Endodermal cell (in vitro differentiated cells): Measurements from ENCODE around the gene SCAPER. TPM values are rescaled to one million over a fixed set of nuclear protein-coding genes. Genes with fewer than 3 reads are reported as not detected.

Experiments used
- DNase-seq: peaks from one replicate; pipeline ENCODE4 v3.0.0-alpha.2; 2017
- H3K27ac ChIP-seq: 2 replicates; pipeline ENCODE4 v1.5.1; 2013; ENCODE audit warnings: mild to moderate bottlenecking, low read depth, low read length, moderate library complexity
- H3K27me3 ChIP-seq: 2 replicates; pipeline ENCODE4 v1.6.1; 2013; ENCODE audit warnings: mild to moderate bottlenecking, low read length, moderate library complexity; ENCODE audit not compliant: insufficient read depth, control insufficient read depth, poor library complexity, severe bottlenecking
- H3K36me3 ChIP-seq: 2 replicates; pipeline ENCODE4 v1.7.0; 2013; ENCODE audit warnings: mild to moderate bottlenecking, low read length, moderate library complexity; ENCODE audit not compliant: control insufficient read depth, insufficient read depth
- H3K4me1 ChIP-seq: one replicate; pipeline ENCODE4 v1.7.0; 2013; ENCODE audit warnings: low read length; ENCODE audit not compliant: control insufficient read depth, insufficient read depth
- H3K4me3 ChIP-seq: 2 replicates; pipeline ENCODE4 v1.5.1; 2013; ENCODE audit warnings: mild to moderate bottlenecking, low read length, moderate library complexity
- H3K9ac ChIP-seq: 2 replicates; pipeline ENCODE4 v1.6.1; 2013; ENCODE audit warnings: mild to moderate bottlenecking, low read length, moderate library complexity; ENCODE audit not compliant: poor library complexity, severe bottlenecking; ENCODE audit errors: extremely low read depth
- H3K9me3 ChIP-seq: 2 replicates; pipeline ENCODE4 v1.6.1; 2013; ENCODE audit warnings: mild to moderate bottlenecking, low read length, moderate library complexity; ENCODE audit not compliant: control insufficient read depth
- H3K27ac Mint-ChIP-seq: 2 replicates; pipeline ENCODE4 v1.8.0; 2020; ENCODE audit warnings: mixed read lengths
- H3K27me3 Mint-ChIP-seq: 2 replicates; pipeline ENCODE4 v1.8.0; 2021; ENCODE audit warnings: mild to moderate bottlenecking, mixed read lengths; ENCODE audit not compliant: insufficient read depth
- H3K36me3 Mint-ChIP-seq: 2 replicates; pipeline ENCODE4 v1.8.0; 2020; ENCODE audit warnings: low read depth, mixed read lengths
- H3K4me1 Mint-ChIP-seq: 2 replicates; pipeline ENCODE4 v1.8.0; 2020; ENCODE audit warnings: mixed read lengths
- H3K4me3 Mint-ChIP-seq: 2 replicates; pipeline ENCODE4 v1.8.0; 2020; ENCODE audit warnings: mild to moderate bottlenecking, moderate library complexity, mixed read lengths
- H3K9me3 Mint-ChIP-seq: 2 replicates; pipeline ENCODE4 v1.8.0; 2020; ENCODE audit warnings: mild to moderate bottlenecking, mixed read lengths
- WGBS, 2 experiments: methylation state at CpG; one replicate each; pipeline versions ENCODE4 v1.1.5 to v1.1.7; 2013; ENCODE audit warnings: missing lambda C conversion rate in 2 of 2, mixed read lengths in 1 of 2; ENCODE audit not compliant: insufficient coverage in 1 of 2, insufficient read length in 1 of 2; 5-methylcytosine and 5-hydroxymethylcytosine counted together
- total RNA-seq, 2 donors: library from RNA; stranded (reverse); fragmentation: NEBNext Ultra II Directional in 1 of 2; extraction: Animal tissue kit (Norgen Biotek cat#: 25700) in 1 of 2; gene quantifications; 2 replicates in 1 of 2; 3 replicates in 1 of 2; pipeline ENCODE4 v1.2.1, GENCODE V29; 2021
- TF ChIP-seq, protein P1 (sequence below): fragments of 200-600 bp; sonication (generic); conservative IDR thresholded peaks from 2 replicates; pipeline ENCODE4 v1.5.0; 2021; ENCODE audit warnings: antibody characterized with exemption, mild to moderate bottlenecking

Gene SCAPER
- total RNA-seq, 2 donors from 2014 or later: 8.9 to 12.2 TPM

DNA sequence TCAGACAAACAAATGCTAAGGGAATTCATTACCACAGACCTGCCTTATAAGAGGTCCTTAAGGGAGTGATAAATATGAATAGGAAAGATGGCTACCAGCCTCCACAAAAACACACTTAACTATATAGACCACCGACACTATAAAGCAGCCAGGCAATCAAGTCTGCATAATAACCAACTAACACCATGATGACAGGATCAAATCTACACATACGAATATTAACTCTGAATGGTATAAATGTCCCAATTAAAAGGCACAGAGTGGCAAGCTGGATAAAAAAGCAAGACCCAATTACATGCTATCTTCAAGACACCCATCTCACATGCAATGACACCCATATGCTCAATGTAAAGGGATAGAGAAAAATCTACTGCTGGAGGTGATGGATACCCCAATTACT lies 221.1 kb downstream of the SCAPER start:
- no peak overlapping the region for H3K27ac Mint-ChIP-seq

GRCh38 chr15:76682833-76683232 lies 222.3 kb downstream of the SCAPER start:
- peaks cover 3% of the 10 kb centered on the region for H3K9me3 Mint-ChIP-seq
- H3K4me3 Mint-ChIP-seq: no peak overlapping the region
- no peak overlapping the region for H3K4me3 ChIP-seq
- no peaks in the 10 kb centered on the region for H3K4me1 ChIP-seq
- H3K27ac ChIP-seq: no peak overlapping the region
- 90 to 100% methylated on average over 1 to 3 of the region's 3 CpGs for WGBS, 2 experiments
- no peak overlapping the region for H3K9ac ChIP-seq
- no peaks in the 10 kb centered on the region for H3K4me1 Mint-ChIP-seq
- no peaks in the 10 kb centered on the region for H3K9me3 ChIP-seq
- no peaks in the 10 kb centered on the region for H3K27me3 Mint-ChIP-seq
- no peaks in the 10 kb centered on the region for H3K36me3 Mint-ChIP-seq
- H3K36me3 ChIP-seq: no peaks in the 10 kb centered on the region
- no peaks in the 10 kb centered on the region for H3K27me3 ChIP-seq
- no peak overlapping the region for H3K27ac Mint-ChIP-seq
- no peak for DNase-seq
- TF ChIP-seq, protein P1, sequence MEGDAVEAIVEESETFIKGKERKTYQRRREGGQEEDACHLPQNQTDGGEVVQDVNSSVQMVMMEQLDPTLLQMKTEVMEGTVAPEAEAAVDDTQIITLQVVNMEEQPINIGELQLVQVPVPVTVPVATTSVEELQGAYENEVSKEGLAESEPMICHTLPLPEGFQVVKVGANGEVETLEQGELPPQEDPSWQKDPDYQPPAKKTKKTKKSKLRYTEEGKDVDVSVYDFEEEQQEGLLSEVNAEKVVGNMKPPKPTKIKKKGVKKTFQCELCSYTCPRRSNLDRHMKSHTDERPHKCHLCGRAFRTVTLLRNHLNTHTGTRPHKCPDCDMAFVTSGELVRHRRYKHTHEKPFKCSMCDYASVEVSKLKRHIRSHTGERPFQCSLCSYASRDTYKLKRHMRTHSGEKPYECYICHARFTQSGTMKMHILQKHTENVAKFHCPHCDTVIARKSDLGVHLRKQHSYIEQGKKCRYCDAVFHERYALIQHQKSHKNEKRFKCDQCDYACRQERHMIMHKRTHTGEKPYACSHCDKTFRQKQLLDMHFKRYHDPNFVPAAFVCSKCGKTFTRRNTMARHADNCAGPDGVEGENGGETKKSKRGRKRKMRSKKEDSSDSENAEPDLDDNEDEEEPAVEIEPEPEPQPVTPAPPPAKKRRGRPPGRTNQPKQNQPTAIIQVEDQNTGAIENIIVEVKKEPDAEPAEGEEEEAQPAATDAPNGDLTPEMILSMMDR: no peak

More for the DNA sequence above, 221.1 kb downstream of the SCAPER start:
- Histone ChIP-seq H3K27ac (no peak overlapping the region), H3K9me3 (no peaks in the 10 kb centered on the region), H3K27me3 (no peaks in the 10 kb centered on the region), H3K4me3 (no peak overlapping the region), H3K9ac (no peak overlapping the region), H3K4me1 (no peaks in the 10 kb centered on the region), H3K36me3 (no peaks in the 10 kb centered on the region)
- no peak for DNase-seq
- WGBS, 2 experiments: 94 to 100% methylated on average over 1 to 2 of the region's 2 CpGs
- Mint-ChIP-seq H3K9me3 (peaks cover 3% of the 10 kb centered on the region), H3K27me3 (no peaks in the 10 kb centered on the region), H3K36me3 (no peaks in the 10 kb centered on the region), H3K4me3 (no peak overlapping the region), H3K4me1 (no peaks in the 10 kb centered on the region)
- TF ChIP-seq, protein P1: no peak

GRCh38 chr15:76682259-76682658 lies 222.9 kb downstream of the SCAPER start:
- H3K4me1 Mint-ChIP-seq: no peaks in the 10 kb centered on the region
- no peaks in the 10 kb centered on the region for H3K36me3 ChIP-seq
- 94 to 96% methylated on average over 3 to 7 of the region's 7 CpGs for WGBS, 2 experiments
- DNase-seq: no peak
- H3K4me1 ChIP-seq: no peaks in the 10 kb centered on the region
- no peak overlapping the region for H3K27ac ChIP-seq
- no peaks in the 10 kb centered on the region for H3K36me3 Mint-ChIP-seq
- H3K4me3 Mint-ChIP-seq: no peak overlapping the region
- H3K9ac ChIP-seq: no peak overlapping the region
- no peaks in the 10 kb centered on the region for H3K27me3 Mint-ChIP-seq
- H3K9me3 ChIP-seq: no peaks in the 10 kb centered on the region
- H3K4me3 ChIP-seq: no peak overlapping the region
- H3K27me3 ChIP-seq: no peaks in the 10 kb centered on the region
- H3K9me3 Mint-ChIP-seq: no peaks in the 10 kb centered on the region
- H3K27ac Mint-ChIP-seq: no peak overlapping the region
- TF ChIP-seq, protein P1: no peak
